Measurements from ENCODE around the gene SLFN12L.
"Not testable (repeated sequence)": the region's sequence is repeated elsewhere in the genome, so short reads cannot be mapped to it uniquely, and the experiment has no call there.

The SLFN12L gene

GRCh38 chr17:35467824-35468223 is 69.7 kb downstream of the SLFN12L start:
- no peak for TF ChIP-seq CTCF (IDR thresholded peaks at IDR 0.05; ENCODE audit: low read depth, low read length)
- in situ Hi-C loops (cut with HindIII; ENCODE audit: low sequenced_read_pairs) = no loop called here
- H3K4me3 ChIP-seq (ENCODE audit: low read depth, low read length) = no peak overlapping the region
- DNase-seq (ENCODE audit: low read depth, low spot score) = no peak

GRCh38 chr17:35460354-35460851 is 77.1 kb downstream of the SLFN12L start:
- in situ Hi-C loops (cut with HindIII; ENCODE audit: low sequenced_read_pairs) = no loop called here
- DNase-seq (ENCODE audit: low read depth, low spot score) = no peak
- no peak overlapping the region for H3K4me3 ChIP-seq (ENCODE audit: low read depth, low read length)
- TF ChIP-seq CTCF (IDR thresholded peaks at IDR 0.05; ENCODE audit: low read depth, low read length) = no peak

- in situ Hi-C loops (cut with HindIII; ENCODE audit: low sequenced_read_pairs); H3K4me3 ChIP-seq (ENCODE audit: low read depth, low read length); DNase-seq (ENCODE audit: low read depth, low spot score): not testable (repeated sequence)
Observed at GRCh38 chr17:35454035-35454434, 83.4 kb downstream of the SLFN12L start.

- in situ Hi-C loops (cut with HindIII; ENCODE audit: low sequenced_read_pairs) = no loop called here
- DNase-seq (ENCODE audit: low read depth, low spot score) = no peak
- H3K4me3 ChIP-seq (ENCODE audit: low read depth, low read length) = no peak overlapping the region
- TF ChIP-seq CTCF (IDR thresholded peaks at IDR 0.05; ENCODE audit: low read depth, low read length) = no peak
Observed at GRCh38 chr17:35453171-35453570, 84.3 kb downstream of the SLFN12L start.

GRCh38 chr17:35449371-35449931 is 88.0 kb downstream of the SLFN12L start:
- no peak for TF ChIP-seq CTCF (IDR thresholded peaks at IDR 0.05; ENCODE audit: low read depth, low read length)
- DNase-seq (ENCODE audit: low read depth, low spot score) = peak; percentile 21
- no peak overlapping the region for H3K4me3 ChIP-seq (ENCODE audit: low read depth, low read length)
- in situ Hi-C loops (cut with HindIII; ENCODE audit: low sequenced_read_pairs) = no loop called here

- H3K4me3 ChIP-seq (ENCODE audit: low read depth, low read length) = peak overlapping the region; percentile 43
- DNase-seq (ENCODE audit: low read depth, low spot score) = no peak
- no peak for TF ChIP-seq CTCF (IDR thresholded peaks at IDR 0.05; ENCODE audit: low read depth, low read length)
- in situ Hi-C loops (cut with HindIII; ENCODE audit: low sequenced_read_pairs) = no loop called here
Observed at GRCh38 chr17:35448899-35449227, 88.6 kb downstream of the SLFN12L start.

- no peak for TF ChIP-seq CTCF (IDR thresholded peaks at IDR 0.05; ENCODE audit: low read depth, low read length)
- in situ Hi-C loops (cut with HindIII; ENCODE audit: low sequenced_read_pairs) = no loop called here
- peak; percentile 56 for DNase-seq (ENCODE audit: low read depth, low spot score)
- H3K4me3 ChIP-seq (ENCODE audit: low read depth, low read length) = peak within 1 kb of the TSS; percentile 43
Observed at GRCh38 chr17:35448214-35448898, 89.1 kb downstream of the SLFN12L start, which contains the start of gene SLFN13. TSS of gene SLFN13 (minus strand) at chr17:35448766. CDS start at chr17:35445680, 3,086 bp downstream.
